HG03280 (cell line): Measurements from ENCODE around the gene PLD2.
"Not testable (repeated sequence)": the region's sequence is repeated elsewhere in the genome, so short reads cannot be mapped to it uniquely, and the experiment has no call there.

ENCODE experiments used
- ATAC-seq: cut with Tn5 transposase; IDR thresholded peaks from one replicate; pipeline ENCODE4 v1.9.1; 2021; ENCODE audit warnings: mild to moderate bottlenecking, moderate library complexity; ENCODE audit not compliant: unreplicated experiment

The PLD2 gene

DNA sequence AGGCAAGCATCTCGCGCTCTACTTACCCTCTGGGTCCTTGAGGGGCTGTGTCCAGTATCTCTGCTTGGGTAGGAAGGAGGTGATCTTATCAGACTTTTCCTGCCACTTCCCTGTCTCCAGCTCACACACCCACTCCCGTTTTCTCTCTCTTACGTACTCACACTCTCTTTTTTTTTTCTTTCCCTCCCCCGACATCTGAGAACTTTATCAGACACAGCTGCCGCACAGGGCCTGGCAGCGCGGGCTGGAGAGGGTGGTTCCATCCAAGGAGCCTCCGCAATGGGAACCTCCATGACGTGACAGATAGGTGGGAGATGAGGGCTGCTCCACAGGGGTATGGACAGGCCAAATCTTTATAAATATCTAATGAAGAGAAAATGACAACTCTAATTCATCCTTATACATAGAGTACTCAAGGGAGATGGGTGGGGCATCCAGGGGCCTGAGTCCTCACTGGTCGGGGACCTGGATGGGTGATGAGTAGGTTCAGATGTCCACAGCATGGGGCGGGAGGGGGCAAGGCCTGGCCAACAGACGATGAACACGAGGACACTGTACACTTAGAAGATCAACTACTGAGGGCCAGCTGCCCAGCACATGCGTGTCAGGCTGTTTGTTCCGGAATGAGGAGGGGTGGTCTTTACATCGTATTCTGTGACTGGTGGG lies 49.5 kb downstream of the PLD2 start:
- no peak for ATAC-seq

DNA sequence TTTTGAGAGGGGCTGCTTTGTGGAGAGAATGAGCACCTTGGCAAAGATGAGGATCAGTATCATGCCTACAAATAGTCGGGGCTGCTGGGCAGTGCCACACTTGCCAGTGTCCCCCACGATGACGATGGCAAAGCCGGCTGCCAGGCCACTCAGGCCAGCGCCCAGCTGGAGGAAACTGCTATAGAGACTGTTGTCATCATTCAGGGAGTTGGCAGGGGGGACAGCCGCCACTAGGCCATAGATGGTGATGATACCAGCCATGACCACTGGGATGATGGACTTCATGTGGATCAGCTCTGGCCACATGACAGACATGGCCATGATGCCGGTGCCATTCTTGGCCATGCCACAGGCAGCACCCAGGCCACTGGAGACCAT lies 50.0 kb downstream of the PLD2 start:
- ATAC-seq = no peak

- not testable (repeated sequence) for ATAC-seq
Measured at GRCh38 chr17:4857347-4857746, 50.4 kb downstream of the PLD2 start.

GRCh38 chr17:4858068-4858881 lies 51.3 kb downstream of the PLD2 start:
- ATAC-seq = no peak

- ATAC-seq = no peak
Measured at GRCh38 chr17:4858882-4859260, 51.9 kb downstream of the PLD2 start.

- ATAC-seq = no peak
Measured at GRCh38 chr17:4859816-4860625, 53.1 kb downstream of the PLD2 start.

GRCh38 chr17:4860651-4861050 lies 53.7 kb downstream of the PLD2 start:
- no peak for ATAC-seq

- ATAC-seq = no peak
Measured at GRCh38 chr17:4861052-4861451, 54.1 kb downstream of the PLD2 start.

DNA sequence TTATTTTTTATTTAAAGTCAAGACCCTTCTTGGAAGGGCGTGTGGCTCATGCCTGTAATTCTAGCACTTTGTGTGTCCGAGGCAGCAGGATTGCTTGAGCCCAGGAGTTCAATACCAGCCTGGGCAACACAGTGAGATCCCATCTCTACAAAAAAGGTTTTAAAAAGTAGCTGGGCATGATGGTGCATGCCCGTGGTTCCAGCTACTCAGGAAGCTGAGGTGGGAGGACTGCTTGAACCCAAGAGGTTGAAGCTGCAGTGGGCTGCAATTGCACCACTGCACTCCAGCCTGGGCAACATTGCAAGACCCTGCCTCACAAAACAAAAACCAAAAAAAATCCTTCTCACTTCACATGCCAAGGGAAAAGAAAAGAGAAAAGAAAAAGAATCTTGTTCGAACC lies 55.8 kb downstream of the PLD2 start:
- ATAC-seq = no peak

GRCh38 chr17:4863321-4863720 lies 56.4 kb downstream of the PLD2 start:
- no peak for ATAC-seq

DNA sequence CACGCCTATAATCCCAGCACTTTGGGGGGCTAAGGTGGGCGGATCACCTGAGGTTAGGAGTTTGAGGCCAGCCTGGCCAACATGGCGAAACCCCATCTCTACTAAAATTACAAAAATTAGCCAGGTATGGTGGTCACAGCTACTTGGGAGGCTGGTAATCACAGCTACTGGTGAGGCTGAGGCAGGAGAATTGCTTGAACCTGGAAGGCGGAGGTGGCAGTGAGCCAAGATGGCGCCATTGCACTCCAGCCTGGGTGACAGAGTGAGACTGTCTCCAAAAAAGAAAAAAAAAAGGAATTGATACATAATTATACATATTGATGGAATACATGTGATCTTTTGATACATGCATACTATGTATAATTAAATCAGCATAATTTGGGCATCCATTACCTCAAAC lies 60.6 kb downstream of the PLD2 start:
- not testable (repeated sequence) for ATAC-seq

DNA sequence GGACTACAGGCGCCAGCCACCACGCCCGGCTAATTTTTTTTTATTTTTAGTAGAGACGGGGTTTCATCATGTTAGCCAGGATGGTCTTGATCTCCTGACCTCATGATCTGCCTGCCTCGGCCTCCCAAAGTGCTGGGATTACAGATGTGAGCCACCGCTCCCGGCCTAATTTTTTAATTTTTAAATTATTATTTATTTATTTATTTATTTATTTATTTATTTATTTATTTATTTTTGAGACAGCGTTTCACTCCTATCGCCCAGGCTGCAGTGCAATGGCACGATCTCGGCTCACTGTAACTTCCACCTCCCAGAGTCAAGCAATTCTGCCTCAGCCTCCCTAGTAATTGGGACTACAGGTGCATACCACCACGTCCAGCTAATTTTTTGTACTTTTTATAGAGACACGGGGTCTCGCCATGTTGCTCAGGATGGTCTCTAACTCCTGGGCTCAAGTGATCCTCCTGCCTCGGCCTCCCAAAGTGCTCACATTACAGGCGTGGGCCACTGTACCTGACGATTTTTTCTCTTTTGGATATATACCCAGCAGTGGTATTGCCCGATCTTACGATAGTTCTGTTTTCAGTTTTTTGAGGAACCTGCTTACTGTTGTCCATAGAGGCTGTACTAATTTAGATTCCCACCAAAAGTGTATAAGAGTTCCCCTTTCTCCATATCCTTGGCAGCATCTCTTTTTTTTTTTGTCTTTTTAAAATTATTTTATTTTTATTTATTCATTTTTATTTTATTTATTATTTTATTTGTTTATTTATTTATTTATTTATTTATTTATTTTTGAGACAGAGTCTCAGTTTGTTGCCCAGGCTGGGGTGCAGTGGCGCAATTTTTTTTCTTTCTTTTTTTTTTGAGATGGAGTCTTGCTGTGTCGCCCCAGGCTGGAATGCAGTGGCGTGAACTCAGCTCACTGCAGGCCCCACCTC lies 62.4 kb downstream of the PLD2 start:
- not testable (repeated sequence) for ATAC-seq

- ATAC-seq = no peak
Measured at GRCh38 chr17:4870855-4871254, 63.9 kb downstream of the PLD2 start.

DNA sequence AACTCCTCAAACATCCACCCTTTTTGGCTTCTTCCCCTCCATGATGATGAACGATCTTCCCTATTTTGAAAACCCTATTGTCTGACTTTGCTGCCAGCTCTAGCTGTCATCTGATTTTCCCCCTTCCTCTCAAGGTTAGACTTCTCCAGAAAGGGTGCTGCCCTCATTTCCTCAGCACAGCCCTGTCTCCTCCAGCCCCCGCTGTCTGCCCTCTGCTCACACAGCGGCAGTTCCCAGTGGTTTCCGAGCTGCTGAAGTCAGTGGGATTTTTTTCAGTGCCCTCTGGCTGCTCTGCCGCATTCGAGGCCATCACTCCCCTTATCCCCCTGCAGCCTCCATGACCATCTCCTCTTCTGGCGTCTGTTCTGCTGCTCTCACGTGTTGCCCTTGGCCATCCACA lies 65.8 kb downstream of the PLD2 start:
- no peak for ATAC-seq
